Measurements from ENCODE around the gene RFTN1. TPM values are rescaled to one million over a fixed set of nuclear protein-coding genes. Genes with fewer than 3 reads are reported as not detected.

RFTN1 gene
- total and polyA plus RNA-seq, 10 of the 15 experiments (the other 5 are each of a cell fraction or from before 2014, with no cell fraction given): 20.6 to 213 (median 147) TPM

- TF ChIP-seq ZNF687 (IDR thresholded peaks at IDR 0.05): peak; percentile 83
- TF ChIP-seq MXI1 (IDR thresholded peaks at IDR 0.05; ENCODE audit: low read depth, low read length): 0 out of 2 replicates have a peak, but pooled peaks have one; percentile 23
- no peak for TF ChIP-seq MAX (IDR thresholded peaks at IDR 0.05; ENCODE audit: low read depth, low read length)
- peak; percentile 32; the same call in 1 of the 2 replicates for TF ChIP-seq YY1 (IDR thresholded peaks at IDR 0.05; ENCODE audit: low read depth, low read length)
- peak; percentile 87 for TF ChIP-seq ZNF592 (IDR thresholded peaks at IDR 0.05)
- TF ChIP-seq ZNF217 (IDR thresholded peaks at IDR 0.05): no peak
- no peak for TF ChIP-seq HCFC1 (IDR thresholded peaks at IDR 0.05; ENCODE audit: low read length)
Measured at GRCh38 chr3:16374047-16374934, 139.2 kb downstream of the RFTN1 start (continued).
